GM06990 (cell line): ENCODE results near the gene SIL1.
"Not testable (repeated sequence)": the region's sequence is repeated elsewhere in the genome, so short reads cannot be mapped to it uniquely, and the experiment has no call there.

Source experiments
- DNase-seq: peaks from one replicate; pipeline ENCODE4 v3.0.0-alpha.2; 2011; ENCODE audit not compliant: insufficient read length; ENCODE audit errors: extremely low read depth
- H3K27me3 ChIP-seq: replicated peaks from 2 replicates; pipeline ENCODE4 v1.6.0; 2011; ENCODE audit warnings: low read length; ENCODE audit not compliant: control insufficient read depth, insufficient read depth
- H3K36me3 ChIP-seq: 2 replicates; pipeline ENCODE4 v1.5.1; 2011; ENCODE audit warnings: low read length; ENCODE audit not compliant: control insufficient read depth, insufficient read depth
- H3K4me3 ChIP-seq: replicated peaks from 2 replicates; pipeline ENCODE4 v1.5.1; 2011; ENCODE audit warnings: low read depth, mild to moderate bottlenecking, control low read depth, low read length
- TF ChIP-seq, protein P1 (sequence below): IDR thresholded peaks from 2 replicates; pipeline ENCODE4 v1.5.1; 2011; ENCODE audit warnings: low read length, control low read depth, mild to moderate bottlenecking, inconsistent platforms; ENCODE audit not compliant: insufficient read depth, poor library complexity, severe bottlenecking

Gene SIL1

DNA sequence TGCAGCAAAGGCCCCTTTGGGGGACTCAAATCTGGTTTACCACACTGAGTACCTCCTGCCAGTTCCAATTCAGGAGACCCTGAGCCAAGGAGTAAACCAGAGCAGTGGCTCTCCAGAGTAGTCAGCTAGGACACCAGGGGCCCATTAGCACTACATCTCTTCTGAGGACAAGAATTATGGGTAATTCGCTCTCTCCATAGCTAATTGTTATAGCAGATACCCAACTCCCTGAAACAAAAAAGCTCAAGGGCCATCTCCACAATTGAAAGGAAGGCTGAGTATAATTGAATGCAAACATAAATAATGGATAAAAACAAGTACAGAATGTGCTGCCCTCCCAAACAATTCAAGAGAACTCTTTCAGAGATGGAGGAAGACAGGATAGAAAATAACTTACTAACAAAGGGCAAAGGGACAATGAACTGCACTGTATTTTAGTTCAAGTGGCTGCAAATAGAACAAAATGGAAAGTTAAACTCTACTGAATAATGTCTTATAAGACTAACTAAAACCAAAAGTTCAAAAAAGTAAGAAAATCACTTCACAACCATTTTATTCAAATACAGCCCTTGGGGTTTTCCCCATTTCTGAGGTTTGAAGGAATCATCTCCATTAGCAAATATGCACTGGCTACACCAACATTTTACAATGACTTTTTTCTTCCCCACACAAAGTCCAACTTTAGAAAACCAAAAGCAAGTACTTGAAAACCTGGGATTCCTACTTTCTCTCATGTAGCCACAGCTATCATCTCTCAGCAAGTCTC, 118.8 kb downstream of the SIL1 start:
- Histone ChIP-seq H3K27me3 (no peaks in the 10 kb centered on the region), H3K4me3 (no peak overlapping the region), H3K36me3 (no peaks in the 10 kb centered on the region)
- DNase-seq = no peak
- TF ChIP-seq, protein P1, sequence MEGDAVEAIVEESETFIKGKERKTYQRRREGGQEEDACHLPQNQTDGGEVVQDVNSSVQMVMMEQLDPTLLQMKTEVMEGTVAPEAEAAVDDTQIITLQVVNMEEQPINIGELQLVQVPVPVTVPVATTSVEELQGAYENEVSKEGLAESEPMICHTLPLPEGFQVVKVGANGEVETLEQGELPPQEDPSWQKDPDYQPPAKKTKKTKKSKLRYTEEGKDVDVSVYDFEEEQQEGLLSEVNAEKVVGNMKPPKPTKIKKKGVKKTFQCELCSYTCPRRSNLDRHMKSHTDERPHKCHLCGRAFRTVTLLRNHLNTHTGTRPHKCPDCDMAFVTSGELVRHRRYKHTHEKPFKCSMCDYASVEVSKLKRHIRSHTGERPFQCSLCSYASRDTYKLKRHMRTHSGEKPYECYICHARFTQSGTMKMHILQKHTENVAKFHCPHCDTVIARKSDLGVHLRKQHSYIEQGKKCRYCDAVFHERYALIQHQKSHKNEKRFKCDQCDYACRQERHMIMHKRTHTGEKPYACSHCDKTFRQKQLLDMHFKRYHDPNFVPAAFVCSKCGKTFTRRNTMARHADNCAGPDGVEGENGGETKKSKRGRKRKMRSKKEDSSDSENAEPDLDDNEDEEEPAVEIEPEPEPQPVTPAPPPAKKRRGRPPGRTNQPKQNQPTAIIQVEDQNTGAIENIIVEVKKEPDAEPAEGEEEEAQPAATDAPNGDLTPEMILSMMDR = no peak

DNA sequence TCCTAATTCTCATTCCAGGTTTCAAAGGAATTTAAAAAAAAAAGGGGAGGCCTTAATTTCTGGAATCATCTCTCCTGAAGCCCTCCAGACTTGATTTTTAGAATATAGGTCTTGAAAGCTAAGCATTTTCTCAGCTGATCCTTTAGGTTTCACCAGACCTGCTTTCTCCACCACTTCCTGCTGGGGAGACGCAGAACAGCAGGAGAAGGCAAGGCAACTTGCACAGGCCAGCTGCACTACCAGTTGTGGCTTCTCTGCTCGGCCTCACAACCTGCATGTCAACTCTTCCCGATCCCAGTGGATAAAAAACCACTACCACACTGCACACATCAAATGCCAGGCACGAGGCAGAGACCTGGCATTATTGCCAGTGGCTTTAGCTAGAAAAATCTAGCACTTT, 119.8 kb downstream of the SIL1 start:
- no peaks in the 10 kb centered on the region for H3K36me3 ChIP-seq
- no peak overlapping the region for H3K4me3 ChIP-seq
- TF ChIP-seq, protein P1 = no peak
- H3K27me3 ChIP-seq = no peaks in the 10 kb centered on the region
- no peak for DNase-seq

DNA sequence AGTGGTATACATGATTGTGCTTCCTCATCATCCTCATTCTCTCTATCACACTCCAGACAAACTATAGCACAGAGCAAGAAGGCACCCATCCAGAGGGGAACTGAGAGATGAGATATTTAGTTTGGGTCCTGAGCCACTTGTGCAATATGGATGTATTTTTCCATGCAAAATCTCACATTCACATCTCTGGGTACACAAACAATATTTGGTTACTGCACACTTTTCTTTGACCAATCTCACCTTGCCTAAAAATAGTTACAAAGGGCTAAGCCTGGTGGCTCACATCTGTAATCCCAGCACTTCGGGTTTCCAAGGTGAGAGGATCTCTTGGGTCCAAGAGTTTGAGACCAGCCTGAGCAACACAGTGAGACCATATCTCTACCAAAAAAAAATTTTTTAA, 120.3 kb downstream of the SIL1 start:
- no peak for DNase-seq
- Histone ChIP-seq H3K4me3 (no peak overlapping the region), H3K36me3 (no peaks in the 10 kb centered on the region), H3K27me3 (no peaks in the 10 kb centered on the region)
- TF ChIP-seq, protein P1 = no peak

DNA sequence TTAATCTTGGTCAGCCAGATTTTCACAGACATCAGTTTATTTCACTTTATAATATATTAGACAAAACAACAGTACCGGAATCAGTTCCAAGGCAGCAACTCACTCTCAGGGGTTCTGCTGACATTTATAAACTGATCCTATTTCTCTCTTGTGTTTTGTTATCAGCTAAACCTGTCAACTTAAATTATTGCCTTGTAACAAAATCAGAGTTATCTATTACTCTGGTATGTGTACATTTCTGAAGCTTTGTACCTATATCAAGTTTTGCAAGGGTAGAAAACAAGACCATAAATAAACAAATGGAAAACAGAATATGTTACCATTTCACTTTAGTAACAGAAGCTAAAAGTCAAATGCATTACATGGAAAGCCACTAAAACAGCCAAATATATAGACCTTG, 122.1 kb downstream of the SIL1 start:
- TF ChIP-seq, protein P1 = no peak
- no peak for DNase-seq
- Histone ChIP-seq H3K4me3 (no peak overlapping the region), H3K27me3 (no peaks in the 10 kb centered on the region), H3K36me3 (no peaks in the 10 kb centered on the region)

DNA sequence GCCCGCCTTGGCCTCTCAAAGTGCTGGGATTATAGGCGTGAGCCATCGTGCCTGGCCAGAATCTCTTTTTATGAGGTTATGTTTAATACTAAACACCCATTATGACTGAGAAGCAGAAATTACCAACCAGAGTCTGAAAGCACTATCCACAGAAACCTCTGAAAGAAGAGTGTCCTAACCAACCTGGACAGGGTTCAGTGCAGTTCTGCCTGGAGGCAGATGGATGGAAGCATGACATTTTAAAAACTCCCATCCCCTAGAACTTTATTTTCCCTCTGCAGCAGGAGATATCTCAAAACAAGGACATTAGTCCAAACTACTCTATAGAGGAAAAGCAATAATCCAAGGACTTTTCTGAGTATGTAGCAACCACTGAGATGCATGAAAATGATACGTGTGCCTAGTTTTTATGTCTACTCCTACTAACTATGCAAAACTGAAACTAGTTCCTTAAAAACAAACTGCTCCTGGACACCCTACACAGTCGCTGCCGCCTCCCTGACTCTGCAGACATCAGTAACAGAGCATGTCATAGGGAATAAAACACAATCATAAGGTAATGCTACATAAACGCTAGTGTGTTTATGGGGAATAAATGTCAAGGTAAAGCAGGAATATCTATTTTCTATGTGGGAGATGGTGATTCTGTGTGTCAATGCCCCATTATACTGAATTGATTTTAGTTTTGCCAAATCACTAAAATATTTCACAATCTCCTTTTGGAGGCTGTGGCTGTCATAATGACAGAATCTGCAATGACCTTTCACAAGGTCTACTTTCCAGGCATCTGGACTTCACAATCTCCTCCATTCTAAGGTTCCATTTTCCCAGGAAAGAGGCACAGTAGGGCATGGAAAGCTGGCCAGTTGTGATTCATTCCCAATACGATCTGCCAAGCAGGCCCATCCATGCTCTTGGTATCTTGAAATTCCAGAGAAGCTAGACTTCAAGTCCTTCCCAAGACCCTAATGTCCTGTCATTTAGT, 122.8 kb downstream of the SIL1 start:
- TF ChIP-seq, protein P1 = no peak
- no peaks in the 10 kb centered on the region for H3K36me3 ChIP-seq
- H3K4me3 ChIP-seq = no peak overlapping the region
- DNase-seq = no peak
- H3K27me3 ChIP-seq = no peaks in the 10 kb centered on the region

DNA sequence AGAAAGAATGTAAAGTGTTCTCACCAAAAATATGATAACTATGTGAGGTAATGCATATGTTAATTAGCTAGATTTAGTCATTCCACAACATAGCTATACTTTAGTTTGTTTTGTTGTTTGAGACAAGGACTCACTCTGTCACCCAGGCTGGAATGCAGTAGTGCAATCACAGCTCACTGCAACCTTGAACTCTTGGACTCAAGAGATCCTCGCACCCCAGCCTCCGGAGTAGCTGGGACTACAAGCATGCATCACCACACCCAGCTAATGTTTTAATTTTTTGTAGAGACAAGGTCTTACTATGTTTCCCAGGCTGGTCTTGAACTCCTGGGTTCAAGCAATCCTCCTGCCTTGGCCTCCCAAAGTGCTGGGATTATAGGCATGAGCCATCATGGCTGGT, 124.2 kb downstream of the SIL1 start:
- H3K36me3 ChIP-seq, DNase-seq, H3K27me3 ChIP-seq, H3K4me3 ChIP-seq: not testable (repeated sequence)
